SK-N-SH treated with all-trans-retinoic acid at 6 μM for 48 hours (cell line): ENCODE results near the gene SOCS3.

ENCODE experiments used
- ATAC-seq: fragments of 200-7000 bp; cut with Tn5 transposase; 3 replicates; pipeline ENCODE4 v1.9.1; 2020; ENCODE audit warnings: mild to moderate bottlenecking, moderate library complexity
- ARNTL ChIP-seq: fragments of 450-650 bp; formaldehyde crosslinking; IDR thresholded peaks from 2 replicates; pipeline ENCODE4 v1.5.0; 2020; ENCODE audit warnings: low read depth, mild to moderate bottlenecking, moderate library complexity, borderline replicate concordance
- CSDC2 ChIP-seq: fragments of 250-450 bp; sonication (Bioruptor Pico); IDR thresholded peaks from 2 replicates; pipeline ENCODE4 v1.5.0; 2020; ENCODE audit warnings: mild to moderate bottlenecking, moderate library complexity
- ESRRG ChIP-seq: fragments of 250-450 bp; sonication (Bioruptor Pico); IDR thresholded peaks from 2 replicates; pipeline ENCODE4 v1.6.1; 2021; ENCODE audit warnings: mild to moderate bottlenecking
- GLIS3 ChIP-seq: fragments of 250-450 bp; sonication (Bioruptor Pico); IDR thresholded peaks from 2 replicates; pipeline ENCODE4 v1.5.0; 2020; ENCODE audit warnings: mild to moderate bottlenecking, moderate library complexity
- ISL1 ChIP-seq: fragments of 250-450 bp; sonication (Bioruptor Pico); IDR thresholded peaks from 2 replicates; pipeline ENCODE4 v2.1.2; 2022; ENCODE audit warnings: mild to moderate bottlenecking, moderate library complexity
- PPARA ChIP-seq: fragments of 250-450 bp; sonication (Bioruptor Pico); IDR thresholded peaks from 2 replicates; pipeline ENCODE4 v1.5.0; 2020; ENCODE audit warnings: mild to moderate bottlenecking, borderline replicate concordance
- SNAI2 ChIP-seq: fragments of 250-450 bp; sonication (Bioruptor Pico); IDR thresholded peaks from 2 replicates; pipeline ENCODE4 v1.5.0; 2020; ENCODE audit warnings: mild to moderate bottlenecking, moderate library complexity
- TCF4 ChIP-seq: fragments of 250-450 bp; sonication (Bioruptor Pico); IDR thresholded peaks from 2 replicates; pipeline ENCODE4 v1.8.0; 2021; ENCODE audit warnings: mild to moderate bottlenecking, moderate library complexity, borderline replicate concordance
- TOX ChIP-seq: fragments of 250-450 bp; sonication (Bioruptor Pico); IDR thresholded peaks from 2 replicates; pipeline ENCODE4 v1.8.0; 2021; ENCODE audit warnings: mild to moderate bottlenecking, moderate library complexity, borderline replicate concordance
- ZFP3 ChIP-seq: fragments of 250-450 bp; sonication (Bioruptor Pico); IDR thresholded peaks from 2 replicates; pipeline ENCODE4 v1.5.0; 2020; ENCODE audit warnings: mild to moderate bottlenecking, moderate library complexity
- ZFP30 ChIP-seq: fragments of 450-650 bp; formaldehyde crosslinking; IDR thresholded peaks from 2 replicates; pipeline ENCODE4 v1.5.0; 2022; ENCODE audit warnings: mild to moderate bottlenecking, moderate library complexity
- ZNF565 ChIP-seq: fragments of 450-650 bp; formaldehyde crosslinking; conservative IDR thresholded peaks from 2 replicates; pipeline ENCODE4 v1.5.0; 2020; ENCODE audit warnings: low read depth, mild to moderate bottlenecking, moderate library complexity
- ZNF8 ChIP-seq: fragments of 450-650 bp; formaldehyde crosslinking; IDR thresholded peaks from 2 replicates; pipeline ENCODE4 v1.5.0; 2020; ENCODE audit warnings: mild to moderate bottlenecking, moderate library complexity
- TF ChIP-seq, protein P1 (sequence below): fragments of 250-450 bp; sonication (Bioruptor Pico); IDR thresholded peaks from 2 replicates; pipeline ENCODE4 v1.5.0; 2020; ENCODE audit warnings: mild to moderate bottlenecking, moderate library complexity
- TF ChIP-seq, protein P2 (sequence below): fragments of 250-450 bp; sonication (Bioruptor Pico); IDR thresholded peaks from 2 replicates; pipeline ENCODE4 v1.5.1; 2021; ENCODE audit warnings: mild to moderate bottlenecking, moderate library complexity
- TF ChIP-seq, protein P3 (sequence below): fragments of 250-450 bp; sonication (Bioruptor Pico); IDR thresholded peaks from 2 replicates; pipeline ENCODE4 v1.8.0; 2021; ENCODE audit warnings: low read depth, mild to moderate bottlenecking, moderate library complexity, borderline replicate concordance

Gene SOCS3

DNA sequence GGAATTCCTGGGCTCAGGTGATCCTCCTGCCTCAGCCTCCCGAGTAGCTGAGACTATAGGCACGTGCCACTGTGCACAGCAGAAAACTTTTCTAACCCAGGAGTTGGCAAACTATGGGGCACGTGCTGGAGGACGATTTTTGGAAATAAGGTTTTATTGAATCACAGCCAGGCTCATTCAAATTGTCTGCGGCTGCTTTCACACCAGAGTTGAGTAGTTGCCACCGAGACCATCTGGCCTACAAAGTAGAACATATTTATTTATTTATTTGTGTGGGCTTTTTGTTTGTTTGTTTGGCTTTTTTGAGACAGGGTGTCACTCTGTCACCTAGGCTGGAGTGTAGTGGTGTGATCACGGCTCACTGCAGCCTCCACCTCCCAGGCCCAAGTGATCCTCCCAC, 11.2 kb upstream of the SOCS3 start:
- ATAC-seq: no peak
- TF ChIP-seq ISL1 (no peak), TCF4 (CRISPR knock-in tag) (no peak), ZFP30 (CRISPR knock-in tag) (no peak), ZFP3 (CRISPR knock-in tag) (no peak), TOX (CRISPR knock-in tag) (no peak), PPARA (CRISPR knock-in tag) (no peak), ARNTL (no peak), CSDC2 (CRISPR knock-in tag) (no peak), ZNF565 (CRISPR knock-in tag) (no peak), ESRRG (no peak)
- TF ChIP-seq, protein P1, sequence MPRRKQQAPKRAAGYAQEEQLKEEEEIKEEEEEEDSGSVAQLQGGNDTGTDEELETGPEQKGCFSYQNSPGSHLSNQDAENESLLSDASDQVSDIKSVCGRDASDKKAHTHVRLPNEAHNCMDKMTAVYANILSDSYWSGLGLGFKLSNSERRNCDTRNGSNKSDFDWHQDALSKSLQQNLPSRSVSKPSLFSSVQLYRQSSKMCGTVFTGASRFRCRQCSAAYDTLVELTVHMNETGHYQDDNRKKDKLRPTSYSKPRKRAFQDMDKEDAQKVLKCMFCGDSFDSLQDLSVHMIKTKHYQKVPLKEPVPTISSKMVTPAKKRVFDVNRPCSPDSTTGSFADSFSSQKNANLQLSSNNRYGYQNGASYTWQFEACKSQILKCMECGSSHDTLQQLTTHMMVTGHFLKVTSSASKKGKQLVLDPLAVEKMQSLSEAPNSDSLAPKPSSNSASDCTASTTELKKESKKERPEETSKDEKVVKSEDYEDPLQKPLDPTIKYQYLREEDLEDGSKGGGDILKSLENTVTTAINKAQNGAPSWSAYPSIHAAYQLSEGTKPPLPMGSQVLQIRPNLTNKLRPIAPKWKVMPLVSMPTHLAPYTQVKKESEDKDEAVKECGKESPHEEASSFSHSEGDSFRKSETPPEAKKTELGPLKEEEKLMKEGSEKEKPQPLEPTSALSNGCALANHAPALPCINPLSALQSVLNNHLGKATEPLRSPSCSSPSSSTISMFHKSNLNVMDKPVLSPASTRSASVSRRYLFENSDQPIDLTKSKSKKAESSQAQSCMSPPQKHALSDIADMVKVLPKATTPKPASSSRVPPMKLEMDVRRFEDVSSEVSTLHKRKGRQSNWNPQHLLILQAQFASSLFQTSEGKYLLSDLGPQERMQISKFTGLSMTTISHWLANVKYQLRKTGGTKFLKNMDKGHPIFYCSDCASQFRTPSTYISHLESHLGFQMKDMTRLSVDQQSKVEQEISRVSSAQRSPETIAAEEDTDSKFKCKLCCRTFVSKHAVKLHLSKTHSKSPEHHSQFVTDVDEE (CRISPR knock-in tag): no peak
- TF ChIP-seq, protein P2, sequence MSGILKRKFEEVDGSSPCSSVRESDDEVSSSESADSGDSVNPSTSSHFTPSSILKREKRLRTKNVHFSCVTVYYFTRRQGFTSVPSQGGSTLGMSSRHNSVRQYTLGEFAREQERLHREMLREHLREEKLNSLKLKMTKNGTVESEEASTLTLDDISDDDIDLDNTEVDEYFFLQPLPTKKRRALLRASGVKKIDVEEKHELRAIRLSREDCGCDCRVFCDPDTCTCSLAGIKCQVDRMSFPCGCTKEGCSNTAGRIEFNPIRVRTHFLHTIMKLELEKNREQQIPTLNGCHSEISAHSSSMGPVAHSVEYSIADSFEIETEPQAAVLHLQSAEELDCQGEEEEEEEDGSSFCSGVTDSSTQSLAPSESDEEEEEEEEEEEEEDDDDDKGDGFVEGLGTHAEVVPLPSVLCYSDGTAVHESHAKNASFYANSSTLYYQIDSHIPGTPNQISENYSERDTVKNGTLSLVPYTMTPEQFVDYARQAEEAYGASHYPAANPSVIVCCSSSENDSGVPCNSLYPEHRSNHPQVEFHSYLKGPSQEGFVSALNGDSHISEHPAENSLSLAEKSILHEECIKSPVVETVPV (CRISPR knock-in tag): no peak
- TF ChIP-seq, protein P3, sequence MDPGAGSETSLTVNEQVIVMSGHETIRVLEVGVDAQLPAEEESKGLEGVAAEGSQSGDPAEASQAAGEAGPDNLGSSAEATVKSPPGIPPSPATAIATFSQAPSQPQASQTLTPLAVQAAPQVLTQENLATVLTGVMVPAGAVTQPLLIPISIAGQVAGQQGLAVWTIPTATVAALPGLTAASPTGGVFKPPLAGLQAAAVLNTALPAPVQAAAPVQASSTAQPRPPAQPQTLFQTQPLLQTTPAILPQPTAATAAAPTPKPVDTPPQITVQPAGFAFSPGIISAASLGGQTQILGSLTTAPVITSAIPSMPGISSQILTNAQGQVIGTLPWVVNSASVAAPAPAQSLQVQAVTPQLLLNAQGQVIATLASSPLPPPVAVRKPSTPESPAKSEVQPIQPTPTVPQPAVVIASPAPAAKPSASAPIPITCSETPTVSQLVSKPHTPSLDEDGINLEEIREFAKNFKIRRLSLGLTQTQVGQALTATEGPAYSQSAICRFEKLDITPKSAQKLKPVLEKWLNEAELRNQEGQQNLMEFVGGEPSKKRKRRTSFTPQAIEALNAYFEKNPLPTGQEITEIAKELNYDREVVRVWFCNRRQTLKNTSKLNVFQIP (CRISPR knock-in tag): no peak

DNA sequence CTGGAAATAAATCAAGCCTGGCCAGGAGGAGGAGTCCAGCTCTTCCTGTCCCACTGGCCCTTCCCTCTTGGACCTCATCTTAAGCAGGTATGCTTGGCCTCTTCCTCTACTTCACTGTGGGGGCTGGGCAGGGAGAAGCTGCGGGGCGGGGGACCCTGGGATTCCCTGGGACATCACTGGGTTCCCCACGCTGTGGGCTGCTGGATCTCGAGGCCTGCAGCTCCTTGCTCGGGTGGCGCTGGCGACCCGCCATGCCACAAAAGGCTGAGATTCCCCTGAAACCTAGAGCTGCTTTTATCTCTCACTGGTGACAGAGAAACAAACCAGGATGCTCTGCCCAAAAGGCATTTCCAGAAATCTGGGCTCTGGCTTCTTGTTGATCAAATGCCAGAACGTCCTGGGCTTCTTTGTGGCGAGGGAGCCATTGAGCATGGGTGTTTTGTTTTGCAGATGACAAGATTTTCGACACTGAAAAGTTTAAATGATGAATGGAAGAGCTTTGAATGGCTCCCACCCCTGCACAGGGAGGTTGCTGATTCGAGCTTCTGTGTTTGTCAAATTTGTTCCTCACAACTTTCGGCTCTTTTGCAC, 10.0 kb upstream of the SOCS3 start:
- ATAC-seq: peak; percentile 50
- TF ChIP-seq CSDC2 (CRISPR knock-in tag) (no peak), ISL1 (no peak), ZNF8 (CRISPR knock-in tag) (no peak), ZFP3 (CRISPR knock-in tag) (no peak), ESRRG (no peak), ZFP30 (CRISPR knock-in tag) (no peak), SNAI2 (CRISPR knock-in tag) (no peak), ARNTL (no peak), GLIS3 (no peak), PPARA (CRISPR knock-in tag) (no peak), TCF4 (CRISPR knock-in tag) (peak; percentile 57), TOX (CRISPR knock-in tag) (no peak)
- TF ChIP-seq, protein P3 (CRISPR knock-in tag): no peak
- TF ChIP-seq, protein P2 (CRISPR knock-in tag): no peak
- TF ChIP-seq, protein P1 (CRISPR knock-in tag): 0 out of 2 replicates have a peak, but pooled peaks have one; percentile 57
- TF ChIP-seq, all 23 proteins: peak for 2
